A549 (cell line): ENCODE results near the gene FKBP2. TPM values are rescaled to one million over a fixed set of nuclear protein-coding genes. Genes with fewer than 3 reads are reported as not detected.

ENCODE experiments used
- ATAC-seq, 2 experiments: fragments of 200-7000 bp in 1 of 2; fragments of >200 bp in 1 of 2; cut with Nextera tagmentation in 1 of 2; cut with Tn5 transposase in 1 of 2; 3 replicates each; pipeline versions ENCODE4 v1.8.0 to v1.9.1; 2018 to 2020; ENCODE audit warnings: mild to moderate bottlenecking in 1 of 2, moderate library complexity in 1 of 2
- CTCF ChIA-PET: fragments of 300-600 bp; sonication (Branson Sonifier 250); formaldehyde crosslinking; extraction: SDS; loops from one replicate; lab custom pipeline; 2021; ENCODE audit warnings: antibody characterized with exemption, inconsistent platforms; lab: Yijun Ruan, JAX
- POLR2A ChIA-PET: fragments of 350-600 bp; formaldehyde crosslinking; extraction: SDS; loops from one replicate; lab custom pipeline; 2021; ENCODE audit warnings: antibody characterized with exemption, inconsistent platforms; lab: Yijun Ruan, JAX
- DNase-seq, 2 experiments: peaks; one replicate each; pipeline versions ENCODE4 v3.0.0 to v3.0.0-alpha.2; 2011 to 2016; ENCODE audit warnings: low read depth in 1 of 2, low spot score in 1 of 2
- FAIRE-seq: peaks from 2 replicates; lab custom pipeline; 2011; peaks lifted over from hg19 to GRCh38; lab: Jason Lieb, UNC
- H3K27ac ChIP-seq, 2 experiments: fragments of >200 bp; sonication (Bioruptor Twin); formaldehyde crosslinking; 3 replicates each; pipeline ENCODE4 v1.5.1; 2016 to 2017
- H3K4me1 ChIP-seq: fragments of >200 bp; sonication (Bioruptor Twin); formaldehyde crosslinking; 3 replicates; pipeline ENCODE4 v1.6.1; 2016
- H3K4me2 ChIP-seq: fragments of >200 bp; sonication (Bioruptor Twin); formaldehyde crosslinking; 3 replicates; pipeline ENCODE4 v1.6.1; 2016
- H3K4me3 ChIP-seq: fragments of >200 bp; sonication (Bioruptor Twin); formaldehyde crosslinking; 3 replicates; pipeline ENCODE4 v1.5.1; 2016
- H3K9me3 ChIP-seq: fragments of >200 bp; sonication (Bioruptor Twin); formaldehyde crosslinking; 3 replicates; pipeline ENCODE4 v1.6.1; 2016
- ATOH8 ChIP-seq: fragments of 250-450 bp; sonication (Bioruptor Pico); IDR thresholded peaks from 2 replicates; pipeline ENCODE4 v1.5.0; 2020; ENCODE audit warnings: low read depth, mild to moderate bottlenecking, moderate library complexity
- CHD2 ChIP-seq: fragments of 150-350 bp; IDR thresholded peaks from 2 replicates; pipeline ENCODE4 v1.6.1; 2014; ENCODE audit warnings: low read length; ENCODE audit not compliant: partially characterized antibody
- CHD4 ChIP-seq: fragments of 200-600 bp; sonication (generic); IDR thresholded peaks from 2 replicates; pipeline ENCODE4 v1.6.1; 2016; ENCODE audit warnings: antibody characterized with exemption, mild to moderate bottlenecking, borderline replicate concordance
- E2F6 ChIP-seq: IDR thresholded peaks from 2 replicates; pipeline ENCODE4 v1.6.1; 2012; ENCODE audit warnings: low read depth, borderline replicate concordance
- EHMT2 ChIP-seq: fragments of 200-600 bp; sonication (generic); IDR thresholded peaks from 2 replicates; pipeline ENCODE4 v1.6.1; 2016; ENCODE audit warnings: antibody characterized with exemption, low read depth, mild to moderate bottlenecking, moderate library complexity
- ESRRA ChIP-seq: fragments of 150-350 bp; IDR thresholded peaks from 2 replicates; pipeline ENCODE4 v1.6.1; 2014; ENCODE audit warnings: mild to moderate bottlenecking, low read length, borderline replicate concordance
- FOSB ChIP-seq: fragments of 250-450 bp; sonication (Bioruptor Pico); IDR thresholded peaks from 2 replicates; pipeline ENCODE4 v1.5.0; 2020; ENCODE audit warnings: mild to moderate bottlenecking, moderate library complexity
- GATA3 ChIP-seq: IDR thresholded peaks from 2 replicates; pipeline ENCODE4 v1.6.1; 2012; ENCODE audit warnings: borderline replicate concordance
- HES2 ChIP-seq: fragments of >200 bp; sonication (Bioruptor Twin); formaldehyde crosslinking; IDR thresholded peaks from 2 replicates; pipeline ENCODE4 v1.6.1; 2016
- HOXB13 ChIP-seq: fragments of 250-450 bp; sonication (Bioruptor Pico); IDR thresholded peaks from 2 replicates; pipeline ENCODE4 v1.5.0; 2020; ENCODE audit warnings: low read depth, mild to moderate bottlenecking, moderate library complexity
- HOXB5 ChIP-seq: fragments of 250-450 bp; sonication (Bioruptor Pico); IDR thresholded peaks from 2 replicates; pipeline ENCODE4 v1.5.0; 2020; ENCODE audit warnings: mild to moderate bottlenecking, moderate library complexity
- JUN ChIP-seq, 2 experiments: fragments of >200 bp; sonication (Bioruptor Twin); formaldehyde crosslinking; IDR thresholded peaks; 2 replicates in 1 of 2; 3 replicates in 1 of 2; pipeline ENCODE4 v1.6.1; 2016 to 2017
- MYC ChIP-seq: IDR thresholded peaks from 2 replicates; pipeline ENCODE4 v1.6.1; 2012; ENCODE audit warnings: mild to moderate bottlenecking, inconsistent platforms, low read length, improper control_type of control experiment, borderline replicate concordance
- NFE2L2 ChIP-seq: fragments of 150-350 bp; conservative IDR thresholded peaks from 2 replicates; pipeline ENCODE4 v1.6.1; 2014; ENCODE audit warnings: low read length
- NPAS2 ChIP-seq: fragments of 250-450 bp; sonication (Bioruptor Pico); IDR thresholded peaks from 2 replicates; pipeline ENCODE4 v1.8.0; 2022; ENCODE audit warnings: mild to moderate bottlenecking, moderate library complexity, borderline replicate concordance
- NR3C1 ChIP-seq: fragments of >200 bp; sonication (Bioruptor Twin); formaldehyde crosslinking; IDR thresholded peaks from 3 replicates; pipeline ENCODE4 v1.6.1; 2017
- POLR2AphosphoS2 ChIP-seq: conservative IDR thresholded peaks from 2 replicates; pipeline ENCODE4 v1.6.1; 2012; ENCODE audit warnings: low read length, improper control_type of control experiment, inconsistent platforms
- RCOR1 ChIP-seq: fragments of 150-350 bp; IDR thresholded peaks from 2 replicates; pipeline ENCODE4 v1.6.1; 2014; ENCODE audit warnings: antibody characterized with exemption, low read length, low read depth
- SREBF2 ChIP-seq: fragments of 450-650 bp; IDR thresholded peaks from 2 replicates; pipeline ENCODE4 v1.6.1; 2014; ENCODE audit warnings: mild to moderate bottlenecking, moderate library complexity
- TP53 ChIP-seq: fragments of 250-450 bp; sonication (Bioruptor Pico); IDR thresholded peaks from 2 replicates; pipeline ENCODE4 v1.5.0; 2021; ENCODE audit warnings: mild to moderate bottlenecking, moderate library complexity
- ZNF302 ChIP-seq: fragments of 250-450 bp; sonication (Bioruptor Pico); IDR thresholded peaks from 2 replicates; pipeline ENCODE4 v1.9.0; 2021; ENCODE audit warnings: inconsistent platforms, mild to moderate bottlenecking, moderate library complexity
- ZSCAN20 ChIP-seq: fragments of 250-450 bp; sonication (Bioruptor Pico); IDR thresholded peaks from 2 replicates; pipeline ENCODE4 v1.8.0; 2022; ENCODE audit warnings: mild to moderate bottlenecking, moderate library complexity
- WGBS: methylation state at CpG from one replicate; pipeline ENCODE4 v1.1.6; 2017; ENCODE audit errors: missing lambda C conversion rate; 5-methylcytosine and 5-hydroxymethylcytosine counted together
- polyA minus RNA-seq: library from RNA; depleted of rRNA, polyadenylated mRNA; stranded (reverse); fragments of >200 nt; gene quantifications from 2 replicates; pipeline ENCODE4 v1.2.3, GENCODE V29; 2011; rRNA and poly(A)+ RNA removed
- polyA plus RNA-seq, 4 experiments: library from polyadenylated mRNA; depleted of rRNA in 3 of 4; stranded (reverse); fragments of >200 nt; fragmentation: RNase III in 1 of 4; extraction: RNeasy Plus Mini Kit Qiagen cat#74134 plus additional on column Dnase treatment in 1 of 4; gene quantifications; 2 replicates in 3 of 4; 3 replicates in 1 of 4; pipeline ENCODE4 v1.2.3, GENCODE V29; 2011 to 2017
- TF ChIP-seq, protein P1 (sequence below): fragments of >200 bp; sonication (Bioruptor Twin); formaldehyde crosslinking; IDR thresholded peaks from 3 replicates; pipeline ENCODE4 v1.6.1; 2016
- TF ChIP-seq, protein P2 (sequence below): fragments of 150-350 bp; IDR thresholded peaks from 2 replicates; pipeline ENCODE4 v1.6.1; 2014; ENCODE audit warnings: low read depth, mild to moderate bottlenecking, low read length
- TF ChIP-seq, protein P3 (sequence below): fragments of 200-600 bp; sonication (generic); IDR thresholded peaks from 2 replicates; pipeline ENCODE4 v1.6.1; 2016; ENCODE audit warnings: antibody characterized with exemption, mild to moderate bottlenecking, moderate library complexity
- TF ChIP-seq, protein P4 (sequence below): fragments of 450-650 bp; IDR thresholded peaks from 2 replicates; pipeline ENCODE4 v1.6.1; 2014; ENCODE audit warnings: antibody characterized with exemption

The FKBP2 gene
- 40.5 and 41.4 TPM in 2 replicates for polyA plus RNA-seq (2011; rRNA removed)
- polyA plus RNA-seq (2012; cell fraction: cytosol; rRNA removed), result 114 and 125 TPM in 2 replicates
- 54.1 and 55.7 TPM in 2 replicates for polyA plus RNA-seq (2012; cell fraction: nucleus; rRNA removed)
- polyA plus RNA-seq (2017; fragmentation: RNase III; extraction: RNeasy Plus Mini Kit Qiagen cat#74134 plus additional on column Dnase treatment), result 131 to 142 TPM (median 136 TPM) in 3 replicates
- polyA minus RNA-seq, result 27.7 and 31.9 TPM in 2 replicates

DNA sequence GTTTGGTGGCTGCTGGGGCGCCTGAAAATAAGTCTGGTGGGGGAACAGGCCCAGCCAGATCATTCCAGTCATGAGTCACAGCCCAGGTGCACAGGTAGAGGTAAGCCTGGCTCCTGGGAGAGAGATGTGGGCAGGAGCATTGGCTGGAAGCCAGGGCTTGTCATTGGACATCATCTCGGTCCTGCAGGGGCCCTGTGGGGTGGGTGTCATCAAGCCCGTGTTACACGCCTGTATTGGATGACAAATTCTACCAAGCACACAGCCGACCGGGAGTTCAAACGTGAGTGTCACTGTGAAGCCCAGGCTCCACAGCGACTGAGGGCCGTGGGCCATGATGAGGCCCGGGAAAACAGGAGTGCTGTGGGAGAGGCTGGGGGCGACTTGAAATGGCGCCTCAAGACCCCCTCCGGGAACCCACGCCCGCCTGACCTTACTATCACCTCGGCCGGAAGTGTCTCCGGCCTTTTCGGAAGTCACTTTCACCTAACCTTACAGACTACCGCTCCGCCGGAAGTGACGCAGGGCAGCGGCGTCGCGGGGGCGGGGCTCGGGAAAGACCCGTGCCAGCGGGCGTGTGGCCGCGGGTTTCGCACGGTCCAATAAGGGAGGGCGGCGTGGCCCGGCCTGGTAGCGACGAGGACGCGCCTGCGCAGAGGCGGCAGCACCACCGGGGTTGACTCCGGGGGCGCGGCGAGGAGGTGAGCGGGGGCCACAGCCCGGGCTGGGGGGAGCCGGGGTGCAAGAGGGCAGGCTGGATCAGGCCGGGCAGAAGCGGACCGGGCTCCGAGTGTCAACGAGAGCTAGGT lies at the start of gene FKBP2:
Gene FKBP2, plus strand, starts transcription at position 661 of the 806 bp plus-strand sequence. CDS start 1,293 bp downstream, outside the sequence.
- WGBS, result 1% methylated on average over 13 of the region's 58 CpGs
- peak within 1 kb of the TSS; percentile 100 for H3K4me2 ChIP-seq
- H3K4me3 ChIP-seq, result peak within 1 kb of the TSS; percentile 73
- ChIA-PET CTCF (interaction anchor here (0.8 to 12.2 kb wide), 4 partner anchors 10 to 63 kb away, joined by 3 to 206 read pairs (median 4); partner anchors contain the start of genes CATSPERZ, ESRRA and STIP1), POLR2A (interaction anchor here (0.7 to 2.7 kb wide), 15 partner anchors 8 to 102 kb away, joined by 3 to 15 read pairs (median 5); partner anchors contain the start of genes BAD, DNAJC4, GPR137 and MACROD1)
- peak within 1 kb of the TSS; percentile 91 to 98 for H3K27ac ChIP-seq
- peak; percentile 94 to 98 for DNase-seq
- H3K4me1 ChIP-seq, result peaks cover 43% of the 10 kb centered on the region
- no peaks in the 10 kb centered on the region for H3K9me3 ChIP-seq
- peak; percentile 41 to 64 for ATAC-seq
- no peak for FAIRE-seq
- TF ChIP-seq, protein P1, sequence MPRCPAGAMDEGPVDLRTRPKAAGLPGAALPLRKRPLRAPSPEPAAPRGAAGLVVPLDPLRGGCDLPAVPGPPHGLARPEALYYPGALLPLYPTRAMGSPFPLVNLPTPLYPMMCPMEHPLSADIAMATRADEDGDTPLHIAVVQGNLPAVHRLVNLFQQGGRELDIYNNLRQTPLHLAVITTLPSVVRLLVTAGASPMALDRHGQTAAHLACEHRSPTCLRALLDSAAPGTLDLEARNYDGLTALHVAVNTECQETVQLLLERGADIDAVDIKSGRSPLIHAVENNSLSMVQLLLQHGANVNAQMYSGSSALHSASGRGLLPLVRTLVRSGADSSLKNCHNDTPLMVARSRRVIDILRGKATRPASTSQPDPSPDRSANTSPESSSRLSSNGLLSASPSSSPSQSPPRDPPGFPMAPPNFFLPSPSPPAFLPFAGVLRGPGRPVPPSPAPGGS, result peak; percentile 94
- TF ChIP-seq E2F6 (peak; percentile 46; the same call in 1 of the 2 replicates), NR3C1 (no peak), RCOR1 (no peak), CHD4 (no peak), ZNF302 (no peak), TP53 (CRISPR knock-in tag) (no peak), NFE2L2 (no peak), CHD2 (no peak), ZSCAN20 (CRISPR knock-in tag) (no peak), GATA3 (peak; percentile 27; the same call in 1 of the 2 replicates), MYC (no peak), JUN (IDR thresholded peaks at IDR 0.05) (peak; percentile 69 to 91; a peak in 4 of 5 replicates), ATOH8 (CRISPR knock-in tag) (no peak), HOXB5 (no peak), FOSB (CRISPR knock-in tag) (no peak), NPAS2 (CRISPR knock-in tag) (no peak), HES2 (no peak), EHMT2 (no peak), HOXB13 (CRISPR knock-in tag) (no peak), POLR2AphosphoS2 (no peak), SREBF2 (no peak), ESRRA (no peak)
- TF ChIP-seq, protein P2, sequence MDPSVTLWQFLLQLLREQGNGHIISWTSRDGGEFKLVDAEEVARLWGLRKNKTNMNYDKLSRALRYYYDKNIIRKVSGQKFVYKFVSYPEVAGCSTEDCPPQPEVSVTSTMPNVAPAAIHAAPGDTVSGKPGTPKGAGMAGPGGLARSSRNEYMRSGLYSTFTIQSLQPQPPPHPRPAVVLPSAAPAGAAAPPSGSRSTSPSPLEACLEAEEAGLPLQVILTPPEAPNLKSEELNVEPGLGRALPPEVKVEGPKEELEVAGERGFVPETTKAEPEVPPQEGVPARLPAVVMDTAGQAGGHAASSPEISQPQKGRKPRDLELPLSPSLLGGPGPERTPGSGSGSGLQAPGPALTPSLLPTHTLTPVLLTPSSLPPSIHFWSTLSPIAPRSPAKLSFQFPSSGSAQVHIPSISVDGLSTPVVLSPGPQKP, result no peak
- TF ChIP-seq, protein P3, sequence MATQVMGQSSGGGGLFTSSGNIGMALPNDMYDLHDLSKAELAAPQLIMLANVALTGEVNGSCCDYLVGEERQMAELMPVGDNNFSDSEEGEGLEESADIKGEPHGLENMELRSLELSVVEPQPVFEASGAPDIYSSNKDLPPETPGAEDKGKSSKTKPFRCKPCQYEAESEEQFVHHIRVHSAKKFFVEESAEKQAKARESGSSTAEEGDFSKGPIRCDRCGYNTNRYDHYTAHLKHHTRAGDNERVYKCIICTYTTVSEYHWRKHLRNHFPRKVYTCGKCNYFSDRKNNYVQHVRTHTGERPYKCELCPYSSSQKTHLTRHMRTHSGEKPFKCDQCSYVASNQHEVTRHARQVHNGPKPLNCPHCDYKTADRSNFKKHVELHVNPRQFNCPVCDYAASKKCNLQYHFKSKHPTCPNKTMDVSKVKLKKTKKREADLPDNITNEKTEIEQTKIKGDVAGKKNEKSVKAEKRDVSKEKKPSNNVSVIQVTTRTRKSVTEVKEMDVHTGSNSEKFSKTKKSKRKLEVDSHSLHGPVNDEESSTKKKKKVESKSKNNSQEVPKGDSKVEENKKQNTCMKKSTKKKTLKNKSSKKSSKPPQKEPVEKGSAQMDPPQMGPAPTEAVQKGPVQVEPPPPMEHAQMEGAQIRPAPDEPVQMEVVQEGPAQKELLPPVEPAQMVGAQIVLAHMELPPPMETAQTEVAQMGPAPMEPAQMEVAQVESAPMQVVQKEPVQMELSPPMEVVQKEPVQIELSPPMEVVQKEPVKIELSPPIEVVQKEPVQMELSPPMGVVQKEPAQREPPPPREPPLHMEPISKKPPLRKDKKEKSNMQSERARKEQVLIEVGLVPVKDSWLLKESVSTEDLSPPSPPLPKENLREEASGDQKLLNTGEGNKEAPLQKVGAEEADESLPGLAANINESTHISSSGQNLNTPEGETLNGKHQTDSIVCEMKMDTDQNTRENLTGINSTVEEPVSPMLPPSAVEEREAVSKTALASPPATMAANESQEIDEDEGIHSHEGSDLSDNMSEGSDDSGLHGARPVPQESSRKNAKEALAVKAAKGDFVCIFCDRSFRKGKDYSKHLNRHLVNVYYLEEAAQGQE, result no peak
- TF ChIP-seq, protein P4, sequence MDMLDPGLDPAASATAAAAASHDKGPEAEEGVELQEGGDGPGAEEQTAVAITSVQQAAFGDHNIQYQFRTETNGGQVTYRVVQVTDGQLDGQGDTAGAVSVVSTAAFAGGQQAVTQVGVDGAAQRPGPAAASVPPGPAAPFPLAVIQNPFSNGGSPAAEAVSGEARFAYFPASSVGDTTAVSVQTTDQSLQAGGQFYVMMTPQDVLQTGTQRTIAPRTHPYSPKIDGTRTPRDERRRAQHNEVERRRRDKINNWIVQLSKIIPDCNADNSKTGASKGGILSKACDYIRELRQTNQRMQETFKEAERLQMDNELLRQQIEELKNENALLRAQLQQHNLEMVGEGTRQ, result peak; percentile 43; the same call in 1 of the 2 replicates
